GM18511 (cell line): ENCODE results near the gene XG.
"Not testable (repeated sequence)": the region's sequence is repeated elsewhere in the genome, so short reads cannot be mapped to it uniquely, and the experiment has no call there.

Source experiments
- ATAC-seq: cut with Tn5 transposase; IDR thresholded peaks from one replicate; pipeline ENCODE4 v1.9.1; 2021; ENCODE audit warnings: mild to moderate bottlenecking, moderate library complexity; ENCODE audit not compliant: unreplicated experiment

XG gene

GRCh38 chrX:2733286-2733685 lies 18.6 kb upstream of the XG start:
- no peak for ATAC-seq

- ATAC-seq, result no peak
Measured at GRCh38 chrX:2735270-2735669, 16.6 kb upstream of the XG start.

- ATAC-seq, result no peak
Measured at GRCh38 chrX:2740672-2741071, 11.2 kb upstream of the XG start.

GRCh38 chrX:2741386-2741785 lies 10.5 kb upstream of the XG start:
- ATAC-seq, result no peak

GRCh38 chrX:2746250-2746649 lies 5.6 kb upstream of the XG start:
- ATAC-seq, result not testable (repeated sequence)

DNA sequence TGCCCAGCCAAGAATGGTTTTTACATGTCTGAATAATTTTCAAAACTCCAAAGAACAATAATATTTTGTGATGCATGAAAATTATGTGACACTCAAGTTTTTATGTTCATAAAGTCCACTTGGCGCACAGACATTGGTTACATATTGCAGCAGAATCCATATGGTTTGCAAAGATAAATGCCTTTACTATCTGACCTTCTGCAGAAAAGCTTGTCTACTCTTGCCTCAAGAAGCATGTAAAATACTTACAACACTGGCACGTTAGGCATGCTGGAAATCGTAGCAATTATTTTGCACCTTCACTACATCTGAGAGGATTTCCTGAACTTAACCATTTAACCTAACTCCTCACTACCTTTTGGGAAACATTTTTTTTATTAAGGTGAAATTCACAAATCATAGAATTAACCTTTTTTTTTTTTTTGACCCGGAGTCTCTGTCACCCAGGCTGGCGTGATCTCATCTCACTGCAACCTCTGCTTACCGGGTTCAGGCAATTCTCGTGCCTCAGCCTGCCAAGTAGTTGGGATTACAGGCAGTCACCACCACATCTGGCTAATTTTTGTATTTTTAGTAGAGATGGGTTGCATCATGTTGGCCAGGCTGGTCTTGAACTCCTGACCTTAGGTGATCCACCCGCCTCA lies 3.5 kb upstream of the XG start:
- no peak for ATAC-seq

DNA sequence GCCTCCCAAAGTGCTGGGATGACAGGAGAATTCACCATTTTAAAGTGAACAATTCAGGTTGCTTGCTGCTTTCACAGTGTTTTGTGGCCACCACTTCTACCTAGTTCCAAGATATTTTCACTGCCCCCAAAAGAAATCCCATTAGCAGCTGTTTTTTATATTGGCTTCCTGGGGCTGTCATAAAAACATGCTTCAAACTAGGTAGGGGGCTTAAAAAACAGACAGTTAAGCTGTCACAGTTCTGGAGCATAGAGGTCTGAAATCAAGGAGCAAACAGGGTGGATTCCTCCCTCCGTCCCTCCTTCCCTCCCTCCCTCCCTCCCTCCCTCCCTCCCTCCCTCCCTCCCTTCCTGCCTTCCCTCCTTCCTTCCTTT lies 3.0 kb upstream of the XG start:
- ATAC-seq, result no peak

GRCh38 chrX:2751291-2751690 lies 549 bp upstream of the XG start:
- no peak for ATAC-seq

- ATAC-seq, result not testable (repeated sequence)
Measured at GRCh38 chrX:2752441-2752840, 601 bp downstream of the XG start.

DNA sequence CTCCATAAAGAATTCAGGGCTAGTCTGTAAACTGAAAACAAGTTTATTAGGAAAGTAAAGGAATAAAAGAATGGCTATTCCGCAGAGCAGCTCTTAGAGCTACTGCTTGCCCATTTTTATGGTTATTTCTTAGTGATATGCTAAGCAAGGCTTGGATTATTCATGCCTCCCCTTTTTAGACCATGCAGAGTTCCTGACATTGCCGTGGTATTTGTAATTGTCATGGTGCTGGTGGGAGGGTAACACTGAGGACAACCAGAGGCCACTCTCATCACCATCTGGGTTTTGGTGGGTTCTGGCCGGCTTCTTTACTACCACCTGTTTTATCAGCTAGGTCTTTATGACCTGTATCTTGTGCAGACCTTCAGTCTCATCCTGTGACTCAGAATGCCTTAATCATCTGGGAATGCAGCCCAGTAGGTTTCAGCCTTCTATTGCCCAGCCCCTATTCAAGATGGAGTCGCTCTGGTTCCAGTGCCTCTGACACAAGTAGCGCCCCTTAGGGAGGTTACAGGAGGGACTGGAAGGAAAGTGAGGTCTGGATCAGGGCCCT lies 3.4 kb downstream of the XG start:
- ATAC-seq, result not testable (repeated sequence)

DNA sequence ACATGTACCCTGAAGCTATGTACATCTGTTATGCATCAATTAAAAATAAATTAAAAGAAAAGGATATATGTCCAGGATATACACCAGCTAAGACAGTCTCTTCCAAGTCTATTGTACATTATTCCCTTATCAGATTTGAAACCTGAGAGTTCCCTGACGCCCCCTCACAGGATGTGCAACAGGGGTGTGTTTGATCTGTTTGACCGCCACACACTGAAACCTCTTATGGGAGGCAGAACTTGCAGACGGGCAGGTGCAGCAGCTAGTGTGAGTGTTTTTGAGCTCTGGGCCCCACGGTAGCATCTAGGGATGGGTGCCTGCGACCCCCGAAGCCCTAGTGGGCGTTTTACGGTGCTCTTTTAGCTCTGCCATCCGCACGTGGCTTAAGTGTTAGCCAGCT lies 4.7 kb downstream of the XG start:
- no peak for ATAC-seq

- ATAC-seq, result no peak
Measured at GRCh38 chrX:2761246-2761645, 9.4 kb downstream of the XG start.

DNA sequence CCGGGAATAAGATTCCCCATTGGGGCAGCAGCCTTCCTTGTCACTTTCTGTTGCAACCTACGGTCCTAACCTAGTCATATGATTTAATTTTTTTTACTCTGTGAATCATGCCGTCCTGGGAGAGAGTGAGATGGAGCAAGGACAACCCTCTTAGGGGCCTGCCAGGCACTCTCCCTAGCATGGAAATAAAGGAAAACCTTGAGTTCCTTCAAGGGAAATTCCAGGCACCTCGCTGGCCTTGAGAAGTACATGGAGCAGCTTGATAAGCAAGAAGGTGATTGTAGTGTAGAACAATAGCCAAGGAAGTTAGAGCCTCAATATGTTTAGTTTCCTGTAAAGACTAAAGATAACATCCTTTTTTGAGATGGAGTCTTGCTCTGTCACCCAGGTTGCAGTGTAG lies 10.8 kb downstream of the XG start:
- not testable (repeated sequence) for ATAC-seq

GRCh38 chrX:2764766-2765548 lies 13.1 kb downstream of the XG start:
- ATAC-seq, result not testable (repeated sequence)

- ATAC-seq, result no peak
Measured at GRCh38 chrX:2765549-2765830, 13.7 kb downstream of the XG start.

DNA sequence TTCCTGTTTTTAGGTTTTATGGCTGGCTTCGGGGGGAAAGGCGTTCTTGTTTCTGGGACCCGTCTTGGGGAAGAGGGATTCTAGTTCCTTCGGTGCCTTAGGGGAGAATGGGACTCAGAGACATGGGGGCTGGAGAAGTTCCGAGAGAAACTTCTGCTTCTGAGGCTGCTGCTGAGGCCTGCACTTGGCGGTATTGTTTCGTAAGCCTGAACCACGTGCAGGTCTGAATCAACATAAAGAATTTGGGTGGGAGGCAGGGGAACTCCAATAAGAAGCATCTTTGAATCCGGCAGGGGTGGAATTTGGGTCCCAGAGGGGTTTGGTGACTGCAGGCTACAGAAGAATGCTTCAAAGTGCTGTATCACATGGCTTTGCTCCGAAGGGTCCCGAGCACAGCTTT lies 15.1 kb downstream of the XG start:
- no peak for ATAC-seq

DNA sequence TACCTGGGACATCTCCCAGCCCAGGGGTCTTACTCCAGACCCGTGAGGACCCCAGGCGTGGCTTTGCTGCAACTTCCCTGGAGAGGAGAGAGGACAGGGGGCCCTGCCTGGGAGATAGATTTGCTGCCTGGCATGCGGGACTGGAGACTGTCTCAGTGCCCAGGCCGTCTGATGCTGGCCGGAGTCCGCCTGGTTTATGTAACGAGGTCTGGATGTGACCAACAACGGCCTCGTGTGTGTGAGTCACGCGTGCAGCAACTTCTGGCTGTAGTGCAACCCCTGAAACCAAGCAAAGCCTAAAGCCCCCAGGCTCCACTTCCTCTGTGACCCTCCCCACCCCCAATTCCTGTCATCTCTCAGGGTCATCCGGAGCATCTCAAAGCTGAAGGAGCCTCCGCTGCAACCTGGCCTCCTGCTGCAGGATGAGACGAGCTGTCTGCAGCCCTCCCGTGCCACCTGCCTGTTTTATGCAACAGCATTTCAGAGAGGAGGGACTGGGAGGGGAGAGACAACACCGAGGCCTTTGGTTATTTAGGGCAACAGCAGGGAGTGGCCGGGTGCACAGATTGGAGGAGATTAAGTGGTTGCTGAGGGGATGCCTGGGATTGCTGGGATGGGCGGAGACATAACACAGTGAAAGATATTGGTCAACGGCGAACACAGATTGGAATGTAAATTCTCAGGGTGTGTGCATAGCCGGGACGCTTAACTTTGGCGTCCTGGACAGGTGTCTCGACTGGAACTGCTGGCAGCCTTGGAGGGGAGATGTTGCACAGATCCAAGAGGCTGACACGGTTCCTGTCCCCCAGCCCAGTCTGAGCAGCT lies 16.0 kb downstream of the XG start:
- no peak for ATAC-seq

GRCh38 chrX:2769615-2770014 lies 17.8 kb downstream of the XG start:
- no peak for ATAC-seq

- ATAC-seq, result not testable (repeated sequence)
Measured at GRCh38 chrX:2773166-2774055, 21.6 kb downstream of the XG start.

GRCh38 chrX:2774057-2774456 lies 22.2 kb downstream of the XG start:
- no peak for ATAC-seq

DNA sequence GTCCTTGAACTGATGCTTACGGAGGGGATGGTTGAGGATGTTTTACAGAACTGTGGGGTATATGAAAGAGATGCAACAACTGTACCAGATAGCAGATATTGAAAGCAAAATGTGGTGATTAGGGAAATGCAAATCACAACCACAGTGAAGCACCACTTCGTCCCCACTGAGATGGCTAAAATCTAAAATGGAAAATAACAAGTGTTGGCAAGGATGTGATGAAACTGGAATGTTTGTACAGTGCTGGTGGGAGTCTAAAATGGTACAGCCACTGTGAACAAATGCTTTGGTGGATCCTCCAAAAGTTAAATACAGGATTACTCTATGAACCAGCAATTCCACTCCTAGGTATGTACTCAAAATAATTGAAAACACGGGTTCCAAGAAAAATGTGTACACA lies 22.9 kb downstream of the XG start:
- no peak for ATAC-seq
